Activated CD4-positive, alpha-beta T cell treated with anti-CD3 and anti-CD28 coated beads, Interleukin-2, amount 10 ng/mL, durations not matched to agents 24 days and 14 days (primary cell): ENCODE results near the gene TEX264. TPM values are rescaled to one million over a fixed set of nuclear protein-coding genes. Genes with fewer than 3 reads are reported as not detected.
A peak's percentile ranks its signal among the peaks of the same experiment; 100 is the strongest.

Experiments used
- DNase-seq: peaks from one replicate; pipeline ENCODE4 v3.0.0; 2022
- H3K27ac Mint-ChIP-seq: one replicate; pipeline ENCODE4 v1.8.0; 2022; ENCODE audit warnings: mild to moderate bottlenecking, mixed read lengths
- H3K27me3 Mint-ChIP-seq: one replicate; pipeline ENCODE4 v1.8.0; 2022; ENCODE audit warnings: mixed read lengths
- H3K36me3 Mint-ChIP-seq: one replicate; pipeline ENCODE4 v1.8.0; 2022; ENCODE audit warnings: low read depth, mild to moderate bottlenecking, mixed read lengths
- H3K4me1 Mint-ChIP-seq: one replicate; pipeline ENCODE4 v1.8.0; 2021; ENCODE audit warnings: mixed read lengths
- H3K4me3 Mint-ChIP-seq: one replicate; pipeline ENCODE4 v1.8.0; 2022; ENCODE audit warnings: mild to moderate bottlenecking, moderate library complexity, mixed read lengths
- H3K9me3 Mint-ChIP-seq: one replicate; pipeline ENCODE4 v1.8.0; 2021; ENCODE audit warnings: mixed read lengths
- intact Hi-C: fragments of 100-400 bp; cut with micrococcal nuclease; formaldehyde crosslinking; loops from one replicate; pipeline ENCODE4 v1.15.1; 2023
- total RNA-seq: library from RNA; stranded (reverse); gene quantifications from 2 replicates; pipeline ENCODE4 v1.2.3, GENCODE V29; 2022

The TEX264 gene
- total RNA-seq, 1 donor from 2014 or later: 47.0 TPM

- no peaks in the 10 kb centered on the region for H3K36me3 Mint-ChIP-seq
- no peak overlapping the region for H3K27ac Mint-ChIP-seq
- intact Hi-C loops: loop anchor here (1.0 kb wide), 1 partner anchor 82 kb away; no protein-coding TSS in a partner anchor
- no peaks in the 10 kb centered on the region for H3K9me3 Mint-ChIP-seq
- peak; percentile 92 for DNase-seq
- H3K27me3 Mint-ChIP-seq: no peaks in the 10 kb centered on the region
- peaks cover 28% of the 10 kb centered on the region for H3K4me1 Mint-ChIP-seq
- H3K4me3 Mint-ChIP-seq: no peak overlapping the region
Observed at GRCh38 chr3:51718547-51719409, 47.7 kb downstream of the TEX264 start.

GRCh38 chr3:51719410-51720025 lies 48.5 kb downstream of the TEX264 start:
- H3K36me3 Mint-ChIP-seq: no peaks in the 10 kb centered on the region
- H3K4me3 Mint-ChIP-seq: no peak overlapping the region
- DNase-seq: no peak
- intact Hi-C loops: loop anchor here (1.0 kb wide), 1 partner anchor 81 kb away; no protein-coding TSS in a partner anchor
- H3K4me1 Mint-ChIP-seq: peaks cover 25% of the 10 kb centered on the region
- no peaks in the 10 kb centered on the region for H3K27me3 Mint-ChIP-seq
- H3K27ac Mint-ChIP-seq: no peak overlapping the region
- H3K9me3 Mint-ChIP-seq: no peaks in the 10 kb centered on the region

- peaks cover 23% of the 10 kb centered on the region for H3K4me1 Mint-ChIP-seq
- H3K4me3 Mint-ChIP-seq: no peak overlapping the region
- intact Hi-C loops: no loop called here
- H3K27ac Mint-ChIP-seq: peak overlapping the region; percentile 43
- no peak for DNase-seq
- no peaks in the 10 kb centered on the region for H3K36me3 Mint-ChIP-seq
- H3K9me3 Mint-ChIP-seq: peaks cover 4% of the 10 kb centered on the region
- H3K27me3 Mint-ChIP-seq: peaks cover 2% of the 10 kb centered on the region
Observed at GRCh38 chr3:51720292-51721061, 49.4 kb downstream of the TEX264 start.

- peaks cover 4% of the 10 kb centered on the region for H3K9me3 Mint-ChIP-seq
- no peaks in the 10 kb centered on the region for H3K36me3 Mint-ChIP-seq
- intact Hi-C loops: no loop called here
- H3K4me1 Mint-ChIP-seq: peaks cover 23% of the 10 kb centered on the region
- peaks cover 2% of the 10 kb centered on the region for H3K27me3 Mint-ChIP-seq
- H3K27ac Mint-ChIP-seq: peak overlapping the region; percentile 17
- no peak overlapping the region for H3K4me3 Mint-ChIP-seq
- no peak for DNase-seq
Observed at GRCh38 chr3:51721062-51721745, 50.2 kb downstream of the TEX264 start.

GRCh38 chr3:51722362-51722761 lies 51.3 kb downstream of the TEX264 start:
- peak; percentile 71 for DNase-seq
- H3K27me3 Mint-ChIP-seq: peaks cover 2% of the 10 kb centered on the region
- no peak overlapping the region for H3K4me3 Mint-ChIP-seq
- H3K4me1 Mint-ChIP-seq: peaks cover 24% of the 10 kb centered on the region
- intact Hi-C loops: no loop called here
- no peaks in the 10 kb centered on the region for H3K36me3 Mint-ChIP-seq
- H3K27ac Mint-ChIP-seq: no peak overlapping the region
- H3K9me3 Mint-ChIP-seq: peaks cover 4% of the 10 kb centered on the region

- H3K4me1 Mint-ChIP-seq: peaks cover 21% of the 10 kb centered on the region
- DNase-seq: no peak
- no peaks in the 10 kb centered on the region for H3K36me3 Mint-ChIP-seq
- no peak overlapping the region for H3K27ac Mint-ChIP-seq
- H3K9me3 Mint-ChIP-seq: peaks cover 7% of the 10 kb centered on the region
- intact Hi-C loops: no loop called here
- H3K27me3 Mint-ChIP-seq: peaks cover 2% of the 10 kb centered on the region
- no peak overlapping the region for H3K4me3 Mint-ChIP-seq
Observed at GRCh38 chr3:51727500-51727899, 56.4 kb downstream of the TEX264 start.

GRCh38 chr3:51729042-51729633 lies 58.1 kb downstream of the TEX264 start:
- no peak overlapping the region for H3K4me3 Mint-ChIP-seq
- H3K27ac Mint-ChIP-seq: peak overlapping the region; percentile 59
- peaks cover 2% of the 10 kb centered on the region for H3K27me3 Mint-ChIP-seq
- DNase-seq: no peak
- peaks cover 27% of the 10 kb centered on the region for H3K4me1 Mint-ChIP-seq
- H3K36me3 Mint-ChIP-seq: no peaks in the 10 kb centered on the region
- intact Hi-C loops: no loop called here
- peaks cover 11% of the 10 kb centered on the region for H3K9me3 Mint-ChIP-seq

GRCh38 chr3:51733859-51734571 lies 63.0 kb downstream of the TEX264 start:
- Mint-ChIP-seq H3K27me3 (peaks cover 8% of the 10 kb centered on the region), H3K4me1 (peaks cover 33% of the 10 kb centered on the region), H3K36me3 (no peaks in the 10 kb centered on the region), H3K27ac (peak overlapping the region; percentile 83), H3K4me3 (peak overlapping the region; percentile 52), H3K9me3 (peaks cover 4% of the 10 kb centered on the region)
- intact Hi-C loops: loop anchor here (1.0 kb wide), 2 partner anchors 14 to 48 kb away; no protein-coding TSS in a partner anchor
- no peak for DNase-seq

- Mint-ChIP-seq H3K4me3 (peak overlapping the region; percentile 52), H3K27ac (peak overlapping the region; percentile 83), H3K4me1 (peaks cover 29% of the 10 kb centered on the region), H3K9me3 (peaks cover 4% of the 10 kb centered on the region), H3K27me3 (peaks cover 8% of the 10 kb centered on the region), H3K36me3 (no peaks in the 10 kb centered on the region)
- peak; percentile 81 for DNase-seq
- intact Hi-C loops: loop anchor here (1.0 kb wide), 2 partner anchors 14 to 48 kb away; no protein-coding TSS in a partner anchor
Observed at GRCh38 chr3:51734572-51734907, 63.5 kb downstream of the TEX264 start.

- Mint-ChIP-seq H3K9me3 (peaks cover 4% of the 10 kb centered on the region), H3K27ac (peak overlapping the region; percentile 83), H3K27me3 (peaks cover 8% of the 10 kb centered on the region), H3K4me3 (peak overlapping the region; percentile 52), H3K4me1 (peaks cover 26% of the 10 kb centered on the region), H3K36me3 (no peaks in the 10 kb centered on the region)
- DNase-seq: no peak
- intact Hi-C loops: no loop called here
Observed at GRCh38 chr3:51735039-51735438, 64.0 kb downstream of the TEX264 start.

- Mint-ChIP-seq H3K36me3 (no peaks in the 10 kb centered on the region), H3K4me3 (no peak overlapping the region), H3K27ac (no peak overlapping the region), H3K4me1 (peaks cover 23% of the 10 kb centered on the region), H3K9me3 (peaks cover 4% of the 10 kb centered on the region), H3K27me3 (peaks cover 8% of the 10 kb centered on the region)
- intact Hi-C loops: no loop called here
- no peak for DNase-seq
Observed at GRCh38 chr3:51735950-51736349, 64.9 kb downstream of the TEX264 start.

GRCh38 chr3:51739110-51739509 lies 68.1 kb downstream of the TEX264 start:
- peaks cover 20% of the 10 kb centered on the region for H3K4me1 Mint-ChIP-seq
- no peak overlapping the region for H3K27ac Mint-ChIP-seq
- H3K27me3 Mint-ChIP-seq: peaks cover 8% of the 10 kb centered on the region
- no peaks in the 10 kb centered on the region for H3K36me3 Mint-ChIP-seq
- peaks cover 5% of the 10 kb centered on the region for H3K9me3 Mint-ChIP-seq
- intact Hi-C loops: no loop called here
- no peak for DNase-seq
- no peak overlapping the region for H3K4me3 Mint-ChIP-seq
